Nephron (organoid): ENCODE data around the gene GXYLT1.

Experiments
- H3K27ac Mint-ChIP-seq, 3 experiments: 2 replicates each; pipeline ENCODE4 v1.8.0; 2020; ENCODE audit warnings: mixed read lengths in 3 of 3, mild to moderate bottlenecking in 2 of 3, moderate library complexity in 1 of 3
- H3K27me3 Mint-ChIP-seq: 2 replicates; pipeline ENCODE4 v1.8.0; 2021; ENCODE audit warnings: low read depth, mild to moderate bottlenecking, moderate library complexity, mixed read lengths
- H3K36me3 Mint-ChIP-seq: 2 replicates; pipeline ENCODE4 v1.8.0; 2020; ENCODE audit warnings: low read depth, mixed read lengths
- H3K4me1 Mint-ChIP-seq: 2 replicates; pipeline ENCODE4 v1.8.0; 2020; ENCODE audit warnings: mixed read lengths
- H3K4me3 Mint-ChIP-seq, 3 experiments: 2 replicates each; pipeline ENCODE4 v1.8.0; 2020; ENCODE audit warnings: mild to moderate bottlenecking in 3 of 3, mixed read lengths in 3 of 3, moderate library complexity in 2 of 3
- H3K9me3 Mint-ChIP-seq: 2 replicates; pipeline ENCODE4 v1.8.0; 2020; ENCODE audit warnings: mixed read lengths
- CTCF ChIP-seq, 3 experiments: fragments of 200-600 bp; sonication (generic); IDR thresholded peaks; one replicate each; pipeline ENCODE4 v1.5.0; 2021; ENCODE audit warnings: antibody characterized with exemption in 3 of 3; ENCODE audit not compliant: unreplicated experiment in 3 of 3

The GXYLT1 gene

GRCh38 chr12:42103155-42103554 lies 41.5 kb downstream of the GXYLT1 start:
- no peak for TF ChIP-seq CTCF (IDR thresholded peaks at IDR 0.05; ENCODE audit: unreplicated experiment in 3 of 3)
- Mint-ChIP-seq H3K36me3 (peaks cover 19% of the 10 kb centered on the region), H3K27me3 (no peaks in the 10 kb centered on the region), H3K27ac (no peak overlapping the region), H3K4me3 (no peak overlapping the region), H3K9me3 (no peaks in the 10 kb centered on the region), H3K4me1 (peaks cover 5% of the 10 kb centered on the region)

GRCh38 chr12:42102720-42103119 lies 42.0 kb downstream of the GXYLT1 start:
- no peak for TF ChIP-seq CTCF (IDR thresholded peaks at IDR 0.05; ENCODE audit: unreplicated experiment in 3 of 3)
- Mint-ChIP-seq H3K9me3 (no peaks in the 10 kb centered on the region), H3K27ac (no peak overlapping the region), H3K4me3 (no peak overlapping the region), H3K4me1 (peaks cover 5% of the 10 kb centered on the region), H3K27me3 (no peaks in the 10 kb centered on the region), H3K36me3 (peaks cover 20% of the 10 kb centered on the region)

GRCh38 chr12:42099433-42099832 lies 45.2 kb downstream of the GXYLT1 start:
- peaks cover 38% of the 10 kb centered on the region for H3K36me3 Mint-ChIP-seq
- no peak overlapping the region for H3K4me3 Mint-ChIP-seq
- no peaks in the 10 kb centered on the region for H3K27me3 Mint-ChIP-seq
- no peak for TF ChIP-seq CTCF (IDR thresholded peaks at IDR 0.05; ENCODE audit: unreplicated experiment in 3 of 3)
- H3K27ac Mint-ChIP-seq, result no peak overlapping the region
- H3K4me1 Mint-ChIP-seq, result peaks cover 4% of the 10 kb centered on the region
- H3K9me3 Mint-ChIP-seq, result no peaks in the 10 kb centered on the region

- TF ChIP-seq CTCF (IDR thresholded peaks at IDR 0.05; ENCODE audit: unreplicated experiment in 3 of 3), result no peak
- no peaks in the 10 kb centered on the region for H3K9me3 Mint-ChIP-seq
- no peak overlapping the region for H3K4me3 Mint-ChIP-seq
- no peaks in the 10 kb centered on the region for H3K4me1 Mint-ChIP-seq
- H3K27ac Mint-ChIP-seq, result no peak overlapping the region
- peaks cover 38% of the 10 kb centered on the region for H3K36me3 Mint-ChIP-seq
- H3K27me3 Mint-ChIP-seq, result no peaks in the 10 kb centered on the region
These were observed 46.7 kb downstream of the GXYLT1 start for GRCh38 chr12:42097971-42098370.

- H3K4me1 Mint-ChIP-seq, result peaks cover 22% of the 10 kb centered on the region
- no peaks in the 10 kb centered on the region for H3K9me3 Mint-ChIP-seq
- H3K4me3 Mint-ChIP-seq, result no peak overlapping the region
- no peak overlapping the region for H3K27ac Mint-ChIP-seq
- peaks cover 45% of the 10 kb centered on the region for H3K36me3 Mint-ChIP-seq
- no peaks in the 10 kb centered on the region for H3K27me3 Mint-ChIP-seq
- TF ChIP-seq CTCF (IDR thresholded peaks at IDR 0.05; ENCODE audit: unreplicated experiment in 3 of 3), result no peak
These were observed 50.4 kb downstream of the GXYLT1 start for GRCh38 chr12:42094277-42094676.

- peaks cover 25% of the 10 kb centered on the region for H3K4me1 Mint-ChIP-seq
These were observed 52.9 kb downstream of the GXYLT1 start for GRCh38 chr12:42091769-42092168.

More at GRCh38 chr12:42091769-42092168, 52.9 kb downstream of the GXYLT1 start:
- no peak for TF ChIP-seq CTCF (IDR thresholded peaks at IDR 0.05; ENCODE audit: unreplicated experiment in 3 of 3)
- peaks cover 40% of the 10 kb centered on the region for H3K36me3 Mint-ChIP-seq
- no peak overlapping the region for H3K4me3 Mint-ChIP-seq
- peak overlapping the region; percentile 16 to 94 (median 91) for H3K27ac Mint-ChIP-seq
- no peaks in the 10 kb centered on the region for H3K27me3 Mint-ChIP-seq
- H3K9me3 Mint-ChIP-seq, result no peaks in the 10 kb centered on the region
